ENCODE data around the gene EPC1. TPM values are rescaled to one million over a fixed set of nuclear protein-coding genes. Genes with fewer than 3 reads are reported as not detected.

The EPC1 gene
- total and polyA plus RNA-seq, 9 donors, result 31.8 to 52.9 (median 41.1) TPM

GRCh38 chr10:32388258-32389027 is 41.5 kb upstream of the EPC1 start:
- TF ChIP-seq EP300 (IDR thresholded peaks at IDR 0.05) (no peak), CTCF (IDR thresholded peaks at IDR 0.05) (no peak), POLR2A (IDR thresholded peaks at IDR 0.05) (no peak)
- Histone ChIP-seq H3K27me3 (no peaks in the 10 kb centered on the region), H3K27ac (no peak overlapping the region), H3K4me1 (ENCODE audit: insufficient read depth) (peaks cover 2% of the 10 kb centered on the region), H3K36me3 (no peaks in the 10 kb centered on the region), H3K4me3 (no peak overlapping the region), H3K9me3 (no peaks in the 10 kb centered on the region)
- intact Hi-C loops (cut with DNase I), result loop anchor here in 1 of 4 donors (10.0 kb wide), 1 partner anchor 56 kb away; the partner anchor contains the start of gene CCDC7
- no peak for DNase-seq
- WGBS, 3 donors, result 61 to 66% (median 65%) methylated on average over 6 of the region's 6 CpGs

GRCh38 chr10:32386623-32387260 is 39.8 kb upstream of the EPC1 start:
- WGBS, 3 donors, result 56 to 58% (median 56%) methylated on average over 7 of the region's 7 CpGs
- intact Hi-C loops (cut with DNase I), result loop anchor here in 1 of 4 donors (10.0 kb wide), 1 partner anchor 58 kb away; the partner anchor contains the start of gene CCDC7
- no peak for TF ChIP-seq POLR2A (IDR thresholded peaks at IDR 0.05)
- no peak for TF ChIP-seq EP300 (IDR thresholded peaks at IDR 0.05)
- no peak for TF ChIP-seq CTCF (IDR thresholded peaks at IDR 0.05)

GRCh38 chr10:32384171-32384570 is 37.2 kb upstream of the EPC1 start:
- Histone ChIP-seq H3K27ac (no peak overlapping the region), H3K4me3 (no peak overlapping the region), H3K27me3 (no peaks in the 10 kb centered on the region), H3K36me3 (no peaks in the 10 kb centered on the region), H3K9me3 (no peaks in the 10 kb centered on the region), H3K4me1 (ENCODE audit: insufficient read depth) (peaks cover 4% of the 10 kb centered on the region)
- DNase-seq, result no peak
- no peak for TF ChIP-seq CTCF (IDR thresholded peaks at IDR 0.05)
- no peak for TF ChIP-seq POLR2A (IDR thresholded peaks at IDR 0.05)
- no peak for TF ChIP-seq EP300 (IDR thresholded peaks at IDR 0.05)
- 78 to 90% (median 89%) methylated on average over 4 of the region's 4 CpGs for WGBS, 3 donors
- intact Hi-C loops (cut with DNase I), result loop anchor here in 1 of 4 donors (10.0 kb wide), 1 partner anchor 61 kb away; the partner anchor contains the start of gene CCDC7

More at GRCh38 chr10:32386623-32387260, 39.8 kb upstream of the EPC1 start:
- Histone ChIP-seq H3K9me3 (no peaks in the 10 kb centered on the region), H3K36me3 (no peaks in the 10 kb centered on the region), H3K4me3 (no peak overlapping the region), H3K27ac (no peak overlapping the region), H3K4me1 (ENCODE audit: insufficient read depth) (peaks cover 2% of the 10 kb centered on the region), H3K27me3 (no peaks in the 10 kb centered on the region)
- no peak for DNase-seq

GRCh38 chr10:32381165-32381564 is 34.2 kb upstream of the EPC1 start:
- Histone ChIP-seq H3K27me3 (no peaks in the 10 kb centered on the region), H3K36me3 (no peaks in the 10 kb centered on the region), H3K27ac (no peak overlapping the region), H3K4me3 (no peak overlapping the region), H3K4me1 (ENCODE audit: insufficient read depth) (peaks cover 1% of the 10 kb centered on the region), H3K9me3 (no peaks in the 10 kb centered on the region)
- intact Hi-C loops (cut with DNase I), result loop anchor here in 1 of 4 donors (10.0 kb wide), 1 partner anchor 64 kb away; the partner anchor contains the start of gene CCDC7
- TF ChIP-seq EP300 (IDR thresholded peaks at IDR 0.05) (no peak), CTCF (IDR thresholded peaks at IDR 0.05) (no peak), POLR2A (IDR thresholded peaks at IDR 0.05) (no peak)
- 80 to 90% (median 87%) methylated on average over 3 of the region's 3 CpGs for WGBS, 3 donors
- no peak for DNase-seq

Data from ovary (tissue), 9 donors.